MM.1S (cell line): ENCODE data around the gene AUH.

Experiments used
- DNase-seq: peaks from one replicate; pipeline ENCODE4 v3.0.0-alpha.2; 2015
- H2AFZ ChIP-seq: fragments of 300-600 bp; sonication (generic); 2 replicates; pipeline ENCODE4 v1.6.0; 2016; ENCODE audit warnings: antibody characterized with exemption, low read length
- H3F3A ChIP-seq: fragments of 300-600 bp; sonication (generic); 2 replicates; pipeline ENCODE4 v1.6.1; 2016; ENCODE audit warnings: mild to moderate bottlenecking, antibody characterized with exemption, low read length, moderate library complexity, mixed read lengths; ENCODE audit not compliant: insufficient read depth
- H3K27ac ChIP-seq: fragments of 300-600 bp; sonication (generic); 2 replicates; pipeline ENCODE4 v1.5.1; 2016; ENCODE audit warnings: mild to moderate bottlenecking, low read length
- H3K27me3 ChIP-seq: fragments of 300-600 bp; sonication (generic); replicated peaks from 2 replicates; pipeline ENCODE4 v1.6.0; 2016; ENCODE audit warnings: low read length; ENCODE audit not compliant: insufficient read depth
- H3K36me3 ChIP-seq: fragments of 300-600 bp; sonication (generic); replicated peaks from 2 replicates; pipeline ENCODE4 v1.6.1; 2016; ENCODE audit warnings: mild to moderate bottlenecking, low read length, mixed read lengths; ENCODE audit not compliant: insufficient read depth
- H3K4me1 ChIP-seq: fragments of 300-600 bp; sonication (generic); 2 replicates; pipeline ENCODE4 v1.6.1; 2016; ENCODE audit warnings: low read length, mixed read lengths
- H3K4me2 ChIP-seq: fragments of 300-600 bp; sonication (generic); 2 replicates; pipeline ENCODE4 v1.6.0; 2016; ENCODE audit warnings: low read depth, low read length
- H3K4me3 ChIP-seq: fragments of 300-600 bp; sonication (generic); 2 replicates; pipeline ENCODE4 v1.5.1; 2016; ENCODE audit warnings: low read length, mixed read lengths
- H3K79me2 ChIP-seq: fragments of 300-600 bp; sonication (generic); 2 replicates; pipeline ENCODE4 v1.6.1; 2016; ENCODE audit warnings: mixed run types, low read length, mixed read lengths
- H3K9ac ChIP-seq: fragments of 300-600 bp; sonication (generic); 2 replicates; pipeline ENCODE4 v1.6.1; 2016; ENCODE audit warnings: low read length, mixed read lengths
- H3K9me2 ChIP-seq: fragments of 300-600 bp; sonication (generic); replicated peaks from 2 replicates; pipeline ENCODE4 v1.6.1; 2016; ENCODE audit warnings: mild to moderate bottlenecking, low read length, mixed read lengths; ENCODE audit not compliant: insufficient read depth
- H3K9me3 ChIP-seq: fragments of 300-600 bp; sonication (generic); replicated peaks from 2 replicates; pipeline ENCODE4 v1.6.1; 2016; ENCODE audit warnings: mild to moderate bottlenecking, low read length, mixed read lengths; ENCODE audit not compliant: insufficient read depth
- H4K20me1 ChIP-seq: fragments of 300-600 bp; sonication (generic); 2 replicates; pipeline ENCODE4 v1.6.1; 2016; ENCODE audit warnings: mild to moderate bottlenecking, low read length, moderate library complexity, mixed read lengths; ENCODE audit not compliant: insufficient read depth
- CTCF ChIP-seq: fragments of 300-600 bp; sonication (generic); IDR thresholded peaks from 2 replicates; pipeline ENCODE4 v1.5.1; 2016; ENCODE audit warnings: antibody characterized with exemption, low read length, mixed read lengths
- EZH2 ChIP-seq: fragments of 300-600 bp; sonication (generic); optimal IDR thresholded peaks from 2 replicates; pipeline ENCODE3; 2017; ENCODE audit warnings: low read depth, mild to moderate bottlenecking, antibody characterized with exemption, low read length, mixed read lengths
- EZH2phosphoT487 ChIP-seq: fragments of 300-600 bp; sonication (generic); IDR thresholded peaks from 2 replicates; pipeline ENCODE4 v1.6.1; 2018; ENCODE audit warnings: antibody characterized with exemption, low read length

AUH gene

DNA sequence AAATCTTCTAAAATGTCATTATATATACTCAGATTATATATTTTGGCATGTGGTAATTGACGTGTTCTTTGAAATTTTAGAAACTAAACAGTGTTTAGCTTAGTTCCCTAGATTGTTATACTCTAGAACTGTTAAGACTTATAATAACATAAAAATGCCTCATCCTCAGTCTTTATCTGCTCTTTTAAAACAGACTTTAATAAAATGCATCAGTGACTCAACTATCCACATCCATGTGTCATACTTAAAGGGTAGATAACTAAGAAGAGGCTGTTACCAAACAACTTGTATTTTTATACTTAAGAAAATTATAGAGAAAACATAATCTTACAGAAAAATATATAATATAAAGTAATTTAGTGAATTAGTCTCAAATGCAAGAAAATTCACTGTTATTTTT, 46.8 kb upstream of the AUH start:
- Histone ChIP-seq H3K36me3 (peaks cover 25% of the 10 kb centered on the region), H3K9me2 (no peaks in the 10 kb centered on the region), H3K4me1 (peaks cover 11% of the 10 kb centered on the region), H3K27me3 (no peaks in the 10 kb centered on the region), H3F3A (peaks cover 43% of the 10 kb centered on the region), H3K79me2 (peaks cover 72% of the 10 kb centered on the region), H4K20me1 (peaks cover 40% of the 10 kb centered on the region), H3K9ac (no peak overlapping the region), H3K9me3 (no peaks in the 10 kb centered on the region), H3K27ac (no peak overlapping the region), H2AFZ (no peak overlapping the region), H3K4me3 (no peak overlapping the region), H3K4me2 (no peak overlapping the region)
- no peak for DNase-seq
- no peak for TF ChIP-seq EZH2phosphoT487
- no peak for TF ChIP-seq EZH2
- TF ChIP-seq CTCF = no peak

DNA sequence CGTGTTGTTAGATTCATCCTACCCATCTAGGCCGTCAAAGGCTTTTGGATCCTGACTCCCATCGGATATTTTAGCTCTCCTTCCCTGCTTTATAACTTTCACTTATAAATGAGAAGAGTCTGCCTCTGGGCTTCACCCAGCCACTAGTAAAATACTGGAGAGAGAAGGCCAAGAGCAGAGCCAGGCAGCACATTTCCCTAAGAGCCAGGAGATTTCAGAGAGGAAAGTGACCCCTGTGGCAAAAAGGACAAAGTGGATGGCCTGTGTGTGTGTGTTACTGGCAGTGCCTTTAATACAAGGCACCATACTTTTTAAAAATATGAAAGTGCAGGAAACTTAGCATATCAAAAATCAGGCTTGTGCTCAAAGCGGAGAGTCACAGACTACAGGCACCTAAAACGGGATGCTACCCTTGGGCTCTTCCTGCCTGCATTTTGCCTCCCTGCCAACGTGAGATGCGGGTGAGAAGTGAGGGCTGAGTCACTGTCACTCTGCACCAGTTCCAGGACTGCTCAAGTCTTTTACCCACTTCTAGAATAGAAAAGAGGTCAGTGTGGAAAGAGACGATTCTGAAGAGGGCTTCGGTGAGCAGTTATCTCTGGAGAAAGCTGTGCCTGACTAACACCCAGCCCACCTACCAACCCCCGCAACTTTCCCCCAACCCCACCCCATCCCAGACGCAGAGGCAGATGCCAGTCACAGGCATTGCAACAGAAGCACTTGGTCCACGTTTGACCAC, 46.0 kb upstream of the AUH start:
- H3K27ac ChIP-seq = no peak overlapping the region
- H3K4me3 ChIP-seq = no peak overlapping the region
- TF ChIP-seq CTCF (no peak), EZH2 (no peak), EZH2phosphoT487 (no peak)
- H4K20me1 ChIP-seq = peaks cover 33% of the 10 kb centered on the region
- peaks cover 45% of the 10 kb centered on the region for H3F3A ChIP-seq
- H3K9me2 ChIP-seq = no peaks in the 10 kb centered on the region
- DNase-seq = no peak
- no peak overlapping the region for H3K4me2 ChIP-seq
- H3K79me2 ChIP-seq = peaks cover 65% of the 10 kb centered on the region
- H3K4me1 ChIP-seq = peaks cover 10% of the 10 kb centered on the region
- H3K27me3 ChIP-seq = no peaks in the 10 kb centered on the region
- no peak overlapping the region for H2AFZ ChIP-seq
- H3K36me3 ChIP-seq = peaks cover 25% of the 10 kb centered on the region
- no peaks in the 10 kb centered on the region for H3K9me3 ChIP-seq
- H3K9ac ChIP-seq = no peak overlapping the region

DNA sequence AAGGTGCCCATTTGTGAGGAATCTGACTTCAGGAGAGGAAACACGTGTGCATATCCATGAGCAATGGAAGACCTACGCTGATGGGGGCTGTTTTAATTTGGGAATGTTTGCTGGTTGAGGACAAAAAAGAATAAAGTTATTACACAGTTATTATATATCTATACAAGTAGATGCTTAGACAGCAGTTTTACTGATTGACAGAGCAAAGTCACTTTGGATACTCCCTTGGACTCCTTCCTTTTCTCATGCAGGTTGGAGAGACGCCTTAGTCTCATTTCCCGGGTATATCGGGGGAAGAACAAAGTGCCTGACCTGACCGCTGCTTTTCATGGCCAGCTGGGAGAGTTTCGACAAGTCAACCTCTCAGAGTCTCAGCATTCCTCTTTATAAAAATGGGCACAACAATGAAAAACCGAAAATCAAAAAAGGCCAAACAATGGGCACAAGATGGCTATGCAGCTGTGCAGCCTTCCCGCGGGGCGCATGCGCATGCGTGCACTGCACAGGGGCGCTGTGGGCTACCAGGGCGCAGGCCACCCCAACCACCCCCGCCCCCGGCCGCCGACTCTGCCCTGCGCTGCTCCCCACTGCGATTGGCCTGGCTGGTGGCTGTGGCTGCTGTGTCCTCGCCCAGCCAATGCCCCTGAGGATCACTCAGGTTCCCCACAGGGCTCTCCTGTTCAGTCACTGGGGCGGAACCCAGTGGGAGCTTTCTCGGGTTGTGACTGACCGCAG, 43.8 kb upstream of the AUH start:
- H3K9me3 ChIP-seq = no peaks in the 10 kb centered on the region
- H3K4me3 ChIP-seq = no peak overlapping the region
- peaks cover 42% of the 10 kb centered on the region for H3K79me2 ChIP-seq
- TF ChIP-seq EZH2phosphoT487 (no peak), EZH2 (no peak), CTCF (no peak)
- H3K9me2 ChIP-seq = no peaks in the 10 kb centered on the region
- H3K4me1 ChIP-seq = no peaks in the 10 kb centered on the region
- H3K36me3 ChIP-seq = peaks cover 25% of the 10 kb centered on the region
- no peak overlapping the region for H3K9ac ChIP-seq
- H3K27me3 ChIP-seq = no peaks in the 10 kb centered on the region
- H3K27ac ChIP-seq = no peak overlapping the region
- no peak overlapping the region for H3K4me2 ChIP-seq
- peaks cover 19% of the 10 kb centered on the region for H4K20me1 ChIP-seq
- H3F3A ChIP-seq = peaks cover 42% of the 10 kb centered on the region
- no peak for DNase-seq
- no peak overlapping the region for H2AFZ ChIP-seq
